Esophagus muscularis mucosa (tissue), 3 donors: ENCODE data around the gene LKAAEAR1.

Experiments used
- CTCF ChIP-seq, 3 experiments: fragments of 200-600 bp in 2 of 3; fragments of 450-650 bp in 1 of 3; sonication (generic) in 2 of 3; IDR thresholded peaks; one replicate each; pipeline ENCODE4 v1.5.1; 2017 to 2019; ENCODE audit warnings: antibody characterized with exemption in 3 of 3, mild to moderate bottlenecking in 2 of 3, moderate library complexity in 1 of 3
- POLR2A ChIP-seq: fragments of 450-650 bp; IDR thresholded peaks from one replicate; pipeline ENCODE4 v1.6.1; 2017; ENCODE audit warnings: antibody characterized with exemption, moderate library complexity, mild to moderate bottlenecking, low read depth
- POLR2AphosphoS5 ChIP-seq, 2 donors: sonication (generic); formaldehyde crosslinking; IDR thresholded peaks; one replicate each; pipeline ENCODE4 v1.6.1; 2017; ENCODE audit warnings: antibody characterized with exemption in 2 of 2

GRCh38 chr20:64095927-64096326 is 11.7 kb upstream of the LKAAEAR1 start:
- TF ChIP-seq CTCF (IDR thresholded peaks at IDR 0.05) (no peak), POLR2A (no peak), POLR2AphosphoS5 (IDR thresholded peaks at IDR 0.05) (no peak)
